ENCODE results near the gene ZSWIM5.

DNA sequence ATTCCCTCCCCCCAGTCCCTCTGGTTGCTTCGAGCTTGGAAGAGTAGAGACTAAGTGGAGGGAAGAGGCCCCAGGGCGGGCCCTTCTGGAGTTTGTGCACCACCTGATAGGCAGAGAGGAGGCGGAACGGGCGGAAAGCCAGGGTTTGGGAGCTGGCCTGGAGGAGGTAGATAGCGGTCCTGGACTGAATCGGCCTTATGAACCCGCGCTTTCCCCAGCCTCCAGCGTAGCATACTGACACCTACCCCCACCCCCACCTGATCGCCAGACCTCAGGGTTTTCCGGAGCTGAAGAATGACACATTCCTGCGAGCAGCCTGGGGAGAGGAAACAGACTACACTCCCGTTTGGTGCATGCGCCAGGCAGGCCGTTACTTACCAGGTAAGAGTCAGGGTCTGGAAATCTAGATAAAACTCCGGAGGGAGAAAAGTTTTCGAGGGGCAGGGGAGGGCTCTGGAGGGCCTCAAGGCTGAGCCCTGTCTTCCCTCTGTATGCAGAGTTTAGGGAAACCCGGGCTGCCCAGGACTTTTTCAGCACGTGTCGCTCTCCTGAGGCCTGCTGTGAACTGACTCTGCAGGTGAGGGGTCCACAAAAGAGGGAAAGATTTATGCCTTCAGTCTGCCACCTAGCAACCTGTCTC lies 193.6 kb downstream of the ZSWIM5 start:
- TF ChIP-seq EZH2 (IDR thresholded peaks at IDR 0.05; ENCODE audit: borderline replicate concordance, insufficient read depth, low read depth, low read length, poor library complexity, severe bottlenecking), result no peak
- TF ChIP-seq, protein P1, sequence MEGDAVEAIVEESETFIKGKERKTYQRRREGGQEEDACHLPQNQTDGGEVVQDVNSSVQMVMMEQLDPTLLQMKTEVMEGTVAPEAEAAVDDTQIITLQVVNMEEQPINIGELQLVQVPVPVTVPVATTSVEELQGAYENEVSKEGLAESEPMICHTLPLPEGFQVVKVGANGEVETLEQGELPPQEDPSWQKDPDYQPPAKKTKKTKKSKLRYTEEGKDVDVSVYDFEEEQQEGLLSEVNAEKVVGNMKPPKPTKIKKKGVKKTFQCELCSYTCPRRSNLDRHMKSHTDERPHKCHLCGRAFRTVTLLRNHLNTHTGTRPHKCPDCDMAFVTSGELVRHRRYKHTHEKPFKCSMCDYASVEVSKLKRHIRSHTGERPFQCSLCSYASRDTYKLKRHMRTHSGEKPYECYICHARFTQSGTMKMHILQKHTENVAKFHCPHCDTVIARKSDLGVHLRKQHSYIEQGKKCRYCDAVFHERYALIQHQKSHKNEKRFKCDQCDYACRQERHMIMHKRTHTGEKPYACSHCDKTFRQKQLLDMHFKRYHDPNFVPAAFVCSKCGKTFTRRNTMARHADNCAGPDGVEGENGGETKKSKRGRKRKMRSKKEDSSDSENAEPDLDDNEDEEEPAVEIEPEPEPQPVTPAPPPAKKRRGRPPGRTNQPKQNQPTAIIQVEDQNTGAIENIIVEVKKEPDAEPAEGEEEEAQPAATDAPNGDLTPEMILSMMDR (IDR thresholded peaks at IDR 0.05), result no peak
